ENCODE measurements around the gene ENC1. TPM values are rescaled to one million over a fixed set of nuclear protein-coding genes. Genes with fewer than 3 reads are reported as not detected.

The ENC1 gene
- total and polyA plus RNA-seq, 3 donors from 2014 or later = 28.3 to 153 (median 89.7) TPM

DNA sequence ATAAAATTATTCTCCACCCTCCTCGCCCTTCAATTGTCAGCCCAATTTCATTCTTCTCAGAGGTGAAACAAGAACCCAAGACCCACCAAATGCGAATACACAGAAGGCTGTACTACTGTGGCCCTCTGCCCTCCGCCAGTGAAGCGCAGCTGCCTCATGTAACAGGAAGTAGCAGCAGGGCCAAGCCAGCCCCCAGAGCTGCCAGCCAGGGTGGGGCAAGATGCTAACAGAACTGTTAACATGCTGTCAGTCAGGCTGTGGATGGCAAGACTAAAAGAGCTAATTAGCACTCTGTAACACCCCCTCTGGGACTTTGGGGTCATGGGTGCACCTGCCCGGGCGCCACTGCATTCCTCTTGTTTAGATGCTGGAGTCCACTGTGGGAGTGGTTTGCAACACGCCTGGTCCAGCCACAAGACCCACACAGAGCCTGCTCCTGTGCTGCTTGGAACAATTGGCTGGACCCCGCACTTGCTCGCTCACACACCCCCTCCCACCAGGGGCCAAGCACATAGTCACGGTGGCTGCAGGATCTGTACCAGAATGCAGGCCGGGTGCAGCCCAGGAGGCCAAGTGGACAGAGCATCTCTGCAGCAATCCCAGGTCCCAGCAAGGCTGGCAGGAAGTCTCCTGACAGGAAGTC, 30.0 kb upstream of the ENC1 start:
- DNase-seq = no peak
- Histone ChIP-seq H3K36me3 (ENCODE audit: low read depth, missing control alignments) (no peaks in the 10 kb centered on the region), H3K9me3 (no peaks in the 10 kb centered on the region), H3K4me3 (no peak overlapping the region), H3K4me1 (peaks cover 6% of the 10 kb centered on the region), H3K27ac (no peak overlapping the region), H3K27me3 (no peaks in the 10 kb centered on the region)
- TF ChIP-seq, protein P1, sequence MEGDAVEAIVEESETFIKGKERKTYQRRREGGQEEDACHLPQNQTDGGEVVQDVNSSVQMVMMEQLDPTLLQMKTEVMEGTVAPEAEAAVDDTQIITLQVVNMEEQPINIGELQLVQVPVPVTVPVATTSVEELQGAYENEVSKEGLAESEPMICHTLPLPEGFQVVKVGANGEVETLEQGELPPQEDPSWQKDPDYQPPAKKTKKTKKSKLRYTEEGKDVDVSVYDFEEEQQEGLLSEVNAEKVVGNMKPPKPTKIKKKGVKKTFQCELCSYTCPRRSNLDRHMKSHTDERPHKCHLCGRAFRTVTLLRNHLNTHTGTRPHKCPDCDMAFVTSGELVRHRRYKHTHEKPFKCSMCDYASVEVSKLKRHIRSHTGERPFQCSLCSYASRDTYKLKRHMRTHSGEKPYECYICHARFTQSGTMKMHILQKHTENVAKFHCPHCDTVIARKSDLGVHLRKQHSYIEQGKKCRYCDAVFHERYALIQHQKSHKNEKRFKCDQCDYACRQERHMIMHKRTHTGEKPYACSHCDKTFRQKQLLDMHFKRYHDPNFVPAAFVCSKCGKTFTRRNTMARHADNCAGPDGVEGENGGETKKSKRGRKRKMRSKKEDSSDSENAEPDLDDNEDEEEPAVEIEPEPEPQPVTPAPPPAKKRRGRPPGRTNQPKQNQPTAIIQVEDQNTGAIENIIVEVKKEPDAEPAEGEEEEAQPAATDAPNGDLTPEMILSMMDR (IDR thresholded peaks at IDR 0.05) = no peak
- TF ChIP-seq POLR2A (IDR thresholded peaks at IDR 0.05) = no peak
- 87 to 92% methylated on average over 6 to 11 of the region's 11 CpGs for WGBS, 2 donors
- intact Hi-C loops (cut with DNase I; ENCODE audit: low total_unique reads) = no loop called here

DNA sequence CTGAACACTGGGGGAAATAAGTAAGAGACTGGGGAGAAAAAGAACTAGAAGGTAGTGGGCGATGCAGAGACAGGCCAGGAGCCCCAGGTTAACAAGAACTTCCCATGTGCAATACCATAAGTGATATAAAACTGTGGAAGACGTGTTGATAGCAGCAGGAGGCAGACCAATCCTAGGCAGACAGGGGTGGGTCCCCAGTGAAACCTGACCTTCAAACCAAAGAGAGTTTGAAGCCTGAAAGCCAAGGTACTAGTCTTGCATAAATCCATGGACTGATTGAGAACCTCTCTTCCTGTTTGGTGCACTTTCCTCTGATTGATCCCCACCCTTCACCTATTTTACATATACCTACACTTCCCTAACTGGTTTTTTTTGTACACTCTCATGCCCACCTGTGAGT, 29.3 kb upstream of the ENC1 start:
- TF ChIP-seq, protein P1 (IDR thresholded peaks at IDR 0.05) = no peak
- no peak overlapping the region for H3K27ac ChIP-seq
- no peak overlapping the region for H3K4me3 ChIP-seq
- peaks cover 6% of the 10 kb centered on the region for H3K4me1 ChIP-seq
- H3K27me3 ChIP-seq = no peaks in the 10 kb centered on the region
- no peaks in the 10 kb centered on the region for H3K36me3 ChIP-seq (ENCODE audit: low read depth, missing control alignments)
- no peak for DNase-seq
- WGBS, 2 donors = 87 to 95% methylated on average over 2 of the region's 2 CpGs
- intact Hi-C loops (cut with DNase I; ENCODE audit: low total_unique reads) = no loop called here
- no peaks in the 10 kb centered on the region for H3K9me3 ChIP-seq

DNA sequence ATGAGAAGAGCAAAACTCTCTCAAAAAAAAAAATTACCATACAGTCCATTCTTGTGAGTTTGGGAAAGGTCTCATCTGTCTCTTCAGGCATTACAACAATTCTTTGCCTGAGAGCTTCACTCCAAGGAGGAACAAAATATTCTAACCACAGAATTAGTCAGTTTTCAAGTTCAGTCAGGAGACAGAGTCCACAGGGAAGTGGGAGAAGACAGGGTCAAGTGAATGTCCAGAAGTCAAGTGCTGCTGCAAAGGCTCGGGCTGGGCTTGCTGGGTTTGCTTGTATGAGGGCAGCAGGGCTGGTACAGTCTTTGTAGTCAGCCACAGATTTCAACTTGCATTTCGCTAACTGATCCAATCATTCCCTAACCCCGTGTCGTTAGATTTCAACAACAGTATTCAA, 26.9 kb upstream of the ENC1 start:
- no peak for DNase-seq
- Histone ChIP-seq H3K36me3 (ENCODE audit: low read depth, missing control alignments) (no peaks in the 10 kb centered on the region), H3K27ac (no peak overlapping the region), H3K9me3 (no peaks in the 10 kb centered on the region), H3K4me3 (no peak overlapping the region), H3K4me1 (peaks cover 3% of the 10 kb centered on the region), H3K27me3 (no peaks in the 10 kb centered on the region)
- 85 to 88% methylated on average over 4 of the region's 4 CpGs for WGBS, 2 donors
- TF ChIP-seq, protein P1 (IDR thresholded peaks at IDR 0.05) = no peak
- no peak for TF ChIP-seq POLR2A (IDR thresholded peaks at IDR 0.05)
- intact Hi-C loops (cut with DNase I; ENCODE audit: low total_unique reads) = no loop called here

DNA sequence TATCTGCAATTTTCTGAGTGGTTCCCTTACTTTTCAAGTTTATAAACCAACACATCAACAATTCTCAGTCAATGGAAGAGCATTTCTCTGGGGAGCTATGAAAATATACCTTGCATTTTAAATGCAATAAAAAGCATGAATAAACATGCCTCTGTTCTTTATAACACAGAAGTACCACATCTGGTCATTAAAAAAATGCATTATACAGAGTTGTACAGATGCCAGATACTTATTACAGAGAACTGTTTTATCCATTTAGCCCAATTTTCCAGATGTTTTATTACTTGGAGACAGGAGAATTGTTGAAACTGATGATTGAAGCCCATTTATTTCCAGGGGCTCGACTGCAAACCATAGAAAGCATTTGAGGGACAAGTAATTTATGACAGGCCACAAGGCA, 25.3 kb upstream of the ENC1 start:
- H3K4me1 ChIP-seq = no peaks in the 10 kb centered on the region
- H3K27ac ChIP-seq = no peak overlapping the region
- H3K27me3 ChIP-seq = no peaks in the 10 kb centered on the region
- WGBS, 2 donors = 36 to 59% methylated on average over 1 of the region's 1 CpG
- no peak for DNase-seq
- H3K9me3 ChIP-seq = no peaks in the 10 kb centered on the region
- TF ChIP-seq, protein P1 (IDR thresholded peaks at IDR 0.05) = no peak
- TF ChIP-seq POLR2A (IDR thresholded peaks at IDR 0.05) = no peak
- H3K36me3 ChIP-seq (ENCODE audit: low read depth, missing control alignments) = no peaks in the 10 kb centered on the region
- no peak overlapping the region for H3K4me3 ChIP-seq
- intact Hi-C loops (cut with DNase I; ENCODE audit: low total_unique reads) = no loop called here

DNA sequence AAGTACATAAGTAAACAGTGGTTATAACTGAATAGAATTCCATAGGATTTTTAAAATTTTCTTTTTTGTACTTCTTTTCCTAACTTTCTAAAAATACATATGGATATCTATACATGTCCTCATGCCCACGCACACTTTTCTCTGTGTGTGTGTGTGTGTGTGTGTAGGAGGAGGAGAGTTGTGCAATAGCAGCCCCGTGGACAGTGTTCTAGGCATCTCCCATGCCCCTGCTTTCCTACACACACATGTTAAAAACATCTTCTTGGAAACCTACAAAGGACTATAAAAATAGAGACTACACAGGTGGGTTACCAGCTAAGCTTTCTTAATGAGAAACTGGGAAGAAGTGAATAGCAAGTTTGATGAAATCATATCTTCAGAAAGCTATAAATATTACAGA, 24.7 kb upstream of the ENC1 start:
- Histone ChIP-seq H3K9me3 (no peaks in the 10 kb centered on the region), H3K36me3 (ENCODE audit: low read depth, missing control alignments) (no peaks in the 10 kb centered on the region), H3K4me1 (no peaks in the 10 kb centered on the region), H3K27me3 (no peaks in the 10 kb centered on the region), H3K4me3 (no peak overlapping the region), H3K27ac (no peak overlapping the region)
- intact Hi-C loops (cut with DNase I; ENCODE audit: low total_unique reads) = no loop called here
- TF ChIP-seq, protein P1 (IDR thresholded peaks at IDR 0.05) = no peak
- TF ChIP-seq POLR2A (IDR thresholded peaks at IDR 0.05) = no peak
- WGBS, 2 donors = 36 to 57% methylated on average over 2 of the region's 2 CpGs
- no peak for DNase-seq
